GM15510 (cell line): ENCODE results near the gene PRR33.

Experiments used
- POLR2A ChIP-seq: IDR thresholded peaks from 3 replicates; pipeline ENCODE4 v1.6.1; 2011; ENCODE audit warnings: borderline replicate concordance; ENCODE audit not compliant: insufficient read length; ENCODE audit errors: extremely low read depth

The PRR33 gene

GRCh38 chr11:1858154-1858553 is 33.5 kb downstream of the PRR33 start:
- no peak for TF ChIP-seq POLR2A

- no peak for TF ChIP-seq POLR2A
Observed at GRCh38 chr11:1857064-1857463, 34.6 kb downstream of the PRR33 start.

- TF ChIP-seq POLR2A, result no peak
Observed at GRCh38 chr11:1856306-1857005, 35.2 kb downstream of the PRR33 start.

- TF ChIP-seq POLR2A, result no peak
Observed at GRCh38 chr11:1855886-1856265, 35.8 kb downstream of the PRR33 start.

GRCh38 chr11:1854949-1855885 is 36.5 kb downstream of the PRR33 start:
- TF ChIP-seq POLR2A, result no peak

GRCh38 chr11:1854132-1854948 is 37.4 kb downstream of the PRR33 start:
- TF ChIP-seq POLR2A, result no peak

- peak; percentile 1 for TF ChIP-seq POLR2A
Observed at GRCh38 chr11:1853376-1854131, 38.1 kb downstream of the PRR33 start.

- TF ChIP-seq POLR2A, result peak; percentile 74
Observed at GRCh38 chr11:1852877-1853276, 38.8 kb downstream of the PRR33 start, which contains the start of gene LSP1. Gene LSP1 (plus strand): TSS chr11:1853084. CDS start chr11:1853145, 61 bp downstream.

- no peak for TF ChIP-seq POLR2A
Observed at GRCh38 chr11:1852271-1852876, 39.3 kb downstream of the PRR33 start.

GRCh38 chr11:1851468-1852180 is 40.1 kb downstream of the PRR33 start:
- no peak for TF ChIP-seq POLR2A

- no peak for TF ChIP-seq POLR2A
Observed at GRCh38 chr11:1848640-1849430, 42.9 kb downstream of the PRR33 start.

GRCh38 chr11:1847926-1848639 is 43.6 kb downstream of the PRR33 start:
- TF ChIP-seq POLR2A, result no peak

GRCh38 chr11:1847006-1847735 is 44.5 kb downstream of the PRR33 start:
- TF ChIP-seq POLR2A, result no peak
